NOMO-1 (cell line): ENCODE data around the gene DNAJC1.

Source experiments
- DNase-seq, 2 experiments: peaks; one replicate each; lab custom pipeline; 2025; ENCODE audit not compliant: unreplicated experiment in 2 of 2; lab: John Stamatoyannopoulos, UW

The DNAJC1 gene

DNA sequence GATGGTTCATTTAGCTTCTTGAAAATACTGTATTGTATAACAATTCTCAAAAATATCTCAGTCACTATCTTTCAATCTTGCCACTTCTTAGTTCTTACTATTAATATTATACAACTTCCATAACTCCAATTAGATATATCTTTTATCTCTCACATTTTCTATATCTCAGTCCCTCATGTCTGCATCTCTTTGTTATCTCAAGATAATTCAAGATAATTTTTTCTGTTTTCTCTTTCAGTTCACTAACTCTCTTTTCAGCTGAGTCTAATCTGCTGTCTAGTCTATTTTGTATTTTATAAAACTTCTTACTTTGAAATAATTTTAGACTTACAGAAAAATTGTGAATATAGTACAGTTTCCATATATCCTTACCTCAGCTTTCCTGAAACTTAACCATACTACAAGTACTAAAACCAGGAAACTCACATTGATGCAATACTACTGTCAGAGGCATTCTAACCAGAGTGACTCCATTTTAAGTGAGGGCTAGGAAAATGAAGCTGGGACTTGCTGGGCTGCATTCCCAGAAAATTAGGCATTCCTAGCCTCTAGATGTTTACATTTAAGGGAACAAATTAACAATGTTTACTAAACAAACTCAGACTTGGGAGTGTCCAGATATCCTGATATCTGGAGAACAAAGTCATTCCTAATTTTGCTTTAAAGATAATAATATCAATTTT lies 38.4 kb downstream of the DNAJC1 start:
- DNase-seq, result no peak

DNA sequence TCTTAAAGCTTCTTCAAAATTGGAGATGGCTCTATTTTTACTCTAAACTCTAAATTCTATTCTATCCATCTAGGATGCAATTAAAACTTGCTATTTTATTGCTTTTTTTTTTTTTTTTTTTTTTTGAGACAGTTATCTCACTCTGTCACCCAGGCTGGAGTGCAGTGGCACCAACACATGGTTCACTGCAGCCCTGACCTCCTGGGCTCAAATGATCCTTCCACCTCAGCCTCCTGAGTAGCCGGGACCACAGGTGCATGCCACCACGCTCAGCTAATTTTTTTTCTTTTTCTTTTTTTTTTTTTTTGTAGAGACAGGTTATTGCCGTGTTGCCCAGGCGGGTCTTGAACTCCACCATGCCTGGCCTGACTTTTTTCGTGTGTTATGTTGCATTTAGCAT lies 41.2 kb downstream of the DNAJC1 start:
- DNase-seq, result no peak

DNA sequence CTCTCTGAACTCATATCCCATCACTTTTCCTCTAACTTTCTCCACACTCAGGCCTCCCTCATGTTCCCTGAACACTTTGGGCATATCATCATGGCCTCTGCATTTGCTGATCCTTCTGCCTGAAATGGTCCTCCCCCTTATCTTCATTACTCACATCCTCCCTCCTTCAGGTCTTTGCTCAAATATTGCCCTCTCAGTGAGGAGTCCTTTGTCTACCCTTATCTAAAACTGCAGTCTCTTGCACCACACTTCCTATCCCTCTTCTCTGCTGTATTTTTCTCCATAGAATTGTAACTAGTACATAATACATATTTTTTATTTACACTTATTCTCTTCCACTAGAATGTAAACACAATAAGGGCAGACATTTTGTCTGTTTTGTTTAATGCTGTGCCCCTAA lies 41.7 kb downstream of the DNAJC1 start:
- DNase-seq, result peak in 1 of 2 experiments; percentile 36

DNA sequence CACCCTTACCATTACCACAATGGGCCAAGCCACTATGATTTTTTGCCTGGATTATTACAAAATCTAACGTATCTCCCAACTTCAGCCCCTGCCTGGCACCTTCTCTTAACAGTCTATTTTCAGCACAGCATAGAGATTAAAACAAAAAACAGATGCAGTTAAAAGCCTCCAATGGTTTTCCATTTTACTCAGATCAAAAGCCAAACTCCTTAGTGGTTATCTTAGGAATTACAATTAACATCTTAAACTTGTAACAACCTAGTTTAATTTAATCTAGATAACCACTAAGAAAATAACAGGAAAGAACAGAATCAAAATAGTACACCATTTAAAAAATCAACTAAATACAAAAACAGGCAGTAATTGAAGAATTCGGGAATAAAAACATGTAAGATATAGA lies 43.5 kb downstream of the DNAJC1 start:
- no peak for DNase-seq

DNA sequence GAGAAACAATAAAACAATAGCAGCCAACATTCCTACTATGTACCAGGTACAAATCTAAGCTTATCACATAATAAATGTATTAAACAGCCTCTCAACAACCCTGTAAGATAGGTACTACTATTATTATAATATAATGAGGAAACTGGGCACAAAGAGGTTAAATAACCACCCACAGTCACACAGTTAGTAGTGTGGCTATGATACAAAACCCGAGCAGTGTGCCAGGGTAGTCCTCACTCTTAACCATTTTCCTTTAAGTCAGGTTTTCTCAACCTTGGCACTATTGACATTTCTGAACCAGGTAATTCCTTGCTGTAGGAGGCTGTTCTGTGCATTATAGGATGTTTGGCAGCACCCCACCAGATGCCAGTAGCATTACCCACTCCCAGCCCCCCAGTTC lies 48.8 kb downstream of the DNAJC1 start:
- DNase-seq, result no peak

DNA sequence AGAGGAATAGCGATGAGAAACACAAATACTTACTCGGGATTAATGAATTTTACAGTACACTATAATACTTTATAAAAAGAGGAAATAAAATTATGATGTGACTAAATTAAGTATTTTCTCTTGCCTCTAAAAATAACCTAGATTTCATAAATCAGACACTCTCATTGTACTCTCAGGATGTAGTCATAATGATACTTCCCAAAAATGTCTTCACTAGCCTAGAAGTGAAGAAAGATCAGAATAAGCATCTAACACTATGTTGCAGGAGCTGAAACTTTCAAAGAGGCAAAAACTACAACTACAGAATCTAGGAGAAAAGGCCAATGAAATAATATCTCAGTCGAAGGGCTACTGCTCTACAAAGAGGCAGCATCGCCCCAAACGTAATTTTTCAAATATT lies 49.4 kb downstream of the DNAJC1 start:
- DNase-seq, result peak; percentile 56 to 95

DNA sequence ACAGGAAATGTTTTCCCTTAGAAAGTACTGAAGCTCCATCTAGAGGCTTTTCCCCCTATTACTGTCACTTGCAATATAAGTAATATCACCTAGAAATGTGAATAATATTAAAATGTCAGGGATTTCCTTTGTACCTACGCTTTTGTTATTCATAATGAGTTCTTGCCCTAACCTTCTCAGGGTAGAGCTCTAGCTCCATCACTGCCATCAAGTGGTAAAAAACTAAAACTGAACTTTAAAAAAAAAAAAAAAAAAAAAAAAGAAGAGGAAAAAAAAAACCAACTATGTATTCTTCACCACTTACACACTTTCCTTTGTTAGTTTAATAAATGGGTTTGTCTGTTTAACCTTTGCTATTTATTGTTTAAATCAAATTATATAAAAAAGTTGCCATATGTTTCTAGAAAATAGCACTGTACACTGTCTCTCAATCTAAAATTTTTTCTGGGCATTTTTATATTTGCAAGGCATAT lies 49.9 kb downstream of the DNAJC1 start:
- DNase-seq, result peak; percentile 44 to 76

DNA sequence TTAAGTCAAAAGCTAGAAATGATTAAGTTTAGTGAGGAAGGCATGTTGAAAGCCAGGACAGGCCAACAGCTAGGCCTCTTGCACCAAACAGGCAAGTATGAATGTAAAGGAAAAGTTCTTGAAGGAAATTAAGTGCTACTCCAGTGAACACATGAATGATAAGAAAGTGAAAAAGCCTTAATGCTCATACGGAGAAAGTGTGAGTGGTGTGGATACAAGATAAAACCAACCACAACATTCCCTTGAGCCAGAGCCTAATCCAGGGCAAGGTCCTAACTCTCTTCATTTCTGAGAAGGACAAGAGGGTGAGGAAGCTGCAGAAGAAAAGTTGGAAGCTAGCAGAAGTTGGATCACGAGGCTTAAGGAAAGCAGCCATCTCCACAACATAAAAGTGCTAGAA lies 53.0 kb downstream of the DNAJC1 start:
- no peak for DNase-seq

DNA sequence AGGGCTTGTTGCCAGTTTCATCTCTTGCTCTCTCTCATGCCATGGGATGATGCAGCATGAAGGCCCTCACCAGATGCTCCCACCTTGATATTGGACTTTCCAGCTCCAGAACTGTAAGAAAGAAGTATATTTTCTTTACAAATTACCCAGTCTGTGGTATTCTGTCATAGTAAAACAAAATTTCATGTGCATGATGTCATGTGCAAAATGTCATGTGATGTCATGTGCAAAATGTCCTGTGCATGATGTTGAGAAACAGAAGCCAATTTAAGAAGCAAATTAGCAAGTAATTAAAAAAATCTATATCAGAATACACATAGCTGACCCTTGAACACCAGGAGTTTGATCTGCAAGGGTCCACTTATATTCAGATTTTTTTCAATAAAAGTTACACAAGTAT lies 56.6 kb downstream of the DNAJC1 start:
- DNase-seq, result no peak

DNA sequence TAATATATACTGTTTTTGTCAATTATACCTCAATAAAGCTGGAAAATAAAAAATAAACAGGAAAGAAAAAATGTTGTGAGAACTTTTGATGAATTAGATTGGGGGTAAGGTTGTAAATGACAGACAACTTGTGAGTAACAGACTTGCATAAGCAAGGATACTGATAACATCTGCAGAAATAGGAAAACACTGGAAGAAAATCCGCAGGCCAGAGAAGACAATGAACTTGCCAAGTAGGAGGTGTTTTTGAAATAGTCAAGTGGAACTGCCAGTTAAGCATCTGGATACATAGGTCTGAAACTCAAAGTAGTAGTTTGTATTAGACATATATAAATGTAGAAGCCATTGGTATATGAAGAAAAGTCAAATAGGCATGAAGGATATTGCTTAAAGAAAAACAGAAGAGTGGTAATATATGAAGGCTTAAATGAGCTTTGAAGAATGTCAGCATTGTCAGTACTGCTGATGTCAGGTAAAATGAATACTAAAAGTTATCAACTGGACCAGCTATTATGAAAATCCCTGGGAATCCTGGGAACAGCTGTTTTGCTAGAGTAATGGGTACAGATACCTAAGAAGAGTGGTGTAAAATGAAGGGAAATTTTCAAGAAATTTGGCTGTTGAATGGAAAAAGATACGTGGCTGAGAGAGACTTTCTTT lies 58.7 kb downstream of the DNAJC1 start:
- no peak for DNase-seq

DNA sequence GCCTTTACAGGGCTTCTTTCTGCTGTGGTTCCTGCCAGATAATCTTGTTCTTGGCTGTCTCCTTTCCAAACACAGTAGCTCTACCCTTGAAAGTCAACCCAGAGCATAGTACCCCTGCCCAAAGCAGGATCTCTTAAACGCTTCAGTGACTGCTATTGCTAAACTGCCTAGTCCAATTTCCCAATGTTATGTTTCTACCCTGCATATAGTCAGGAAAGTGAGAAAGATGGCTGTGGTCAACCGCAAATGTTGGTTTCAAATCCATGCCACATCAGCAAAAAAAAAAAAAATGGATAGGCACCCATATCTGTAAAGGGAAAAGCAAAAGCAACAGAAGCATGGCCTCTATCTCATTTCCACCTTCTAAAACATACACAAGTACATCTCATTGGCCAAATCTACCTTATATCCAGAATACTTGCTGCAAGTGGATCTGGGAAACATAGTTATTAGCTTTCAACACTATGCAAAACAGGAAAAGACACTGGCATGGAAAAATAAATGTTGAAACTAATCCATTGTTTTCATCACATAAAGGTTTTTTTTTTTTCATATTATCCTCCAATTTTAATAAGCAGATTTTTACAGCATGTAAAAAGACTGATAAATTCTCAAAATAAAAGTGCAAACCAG lies 59.8 kb downstream of the DNAJC1 start:
- DNase-seq, result peak; percentile 82 to 94

DNA sequence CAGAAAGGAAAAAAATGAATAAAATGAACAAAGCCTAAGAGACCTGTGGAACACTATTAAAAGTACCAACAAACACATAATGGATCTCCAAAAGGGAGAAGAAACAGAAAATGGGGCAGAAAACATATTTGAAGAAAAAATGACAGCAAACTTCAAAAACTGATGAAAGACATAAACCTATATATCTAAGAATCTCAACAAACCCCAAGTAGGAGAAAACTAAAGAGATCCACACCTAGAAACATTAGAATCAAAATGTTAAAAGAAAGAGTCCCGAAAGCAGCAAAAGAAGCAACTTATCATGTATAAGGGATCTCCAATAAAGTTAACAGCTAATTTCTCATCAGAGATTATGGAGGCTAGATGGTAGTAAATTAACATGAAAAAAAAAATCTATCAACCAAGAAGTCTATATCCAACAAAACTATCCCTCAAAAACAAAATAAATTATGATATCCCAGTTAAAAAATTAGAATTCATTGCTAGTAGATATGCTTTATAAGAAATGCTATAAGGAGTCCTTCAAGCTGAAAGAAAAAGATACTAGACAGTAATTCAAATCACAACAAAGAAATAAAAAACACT lies 68.0 kb downstream of the DNAJC1 start:
- no peak for DNase-seq

DNA sequence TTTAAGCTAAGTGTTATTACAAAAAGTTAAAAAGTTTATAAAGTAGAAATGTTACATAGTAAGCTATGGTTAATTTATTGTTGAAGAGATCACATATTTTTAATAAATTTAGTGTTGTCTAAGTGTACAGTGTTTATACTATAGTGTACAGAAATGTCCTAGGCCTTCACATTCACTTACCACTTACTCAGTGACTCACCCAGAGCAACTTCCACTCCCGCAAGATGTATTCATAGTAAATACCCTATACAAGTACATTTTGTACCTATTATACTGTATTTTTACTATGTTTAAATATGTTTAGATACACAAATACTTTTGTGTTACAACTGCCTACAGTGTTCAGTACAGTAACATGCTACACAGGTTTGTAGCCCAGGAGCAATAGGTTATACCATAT lies 69.2 kb downstream of the DNAJC1 start:
- no peak for DNase-seq

DNA sequence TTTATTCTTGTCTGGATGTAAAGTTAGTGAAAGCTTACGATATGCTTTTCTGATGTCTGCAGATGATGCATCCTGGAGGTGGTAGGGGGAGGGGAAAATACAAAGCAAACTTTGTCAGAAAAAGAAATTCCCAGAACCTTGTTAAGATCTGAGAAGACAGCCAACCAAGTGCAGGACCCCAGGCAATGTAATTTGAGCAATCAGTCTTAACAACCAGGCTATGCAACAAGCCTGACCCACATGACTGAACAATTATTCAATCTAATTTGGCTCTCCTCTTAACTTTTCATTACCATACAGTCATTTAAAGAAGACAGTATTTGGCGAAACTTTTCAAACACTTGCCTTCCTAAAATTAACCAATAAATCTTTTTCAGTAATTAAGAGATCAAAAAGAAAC lies 74.5 kb downstream of the DNAJC1 start:
- DNase-seq, result no peak

DNA sequence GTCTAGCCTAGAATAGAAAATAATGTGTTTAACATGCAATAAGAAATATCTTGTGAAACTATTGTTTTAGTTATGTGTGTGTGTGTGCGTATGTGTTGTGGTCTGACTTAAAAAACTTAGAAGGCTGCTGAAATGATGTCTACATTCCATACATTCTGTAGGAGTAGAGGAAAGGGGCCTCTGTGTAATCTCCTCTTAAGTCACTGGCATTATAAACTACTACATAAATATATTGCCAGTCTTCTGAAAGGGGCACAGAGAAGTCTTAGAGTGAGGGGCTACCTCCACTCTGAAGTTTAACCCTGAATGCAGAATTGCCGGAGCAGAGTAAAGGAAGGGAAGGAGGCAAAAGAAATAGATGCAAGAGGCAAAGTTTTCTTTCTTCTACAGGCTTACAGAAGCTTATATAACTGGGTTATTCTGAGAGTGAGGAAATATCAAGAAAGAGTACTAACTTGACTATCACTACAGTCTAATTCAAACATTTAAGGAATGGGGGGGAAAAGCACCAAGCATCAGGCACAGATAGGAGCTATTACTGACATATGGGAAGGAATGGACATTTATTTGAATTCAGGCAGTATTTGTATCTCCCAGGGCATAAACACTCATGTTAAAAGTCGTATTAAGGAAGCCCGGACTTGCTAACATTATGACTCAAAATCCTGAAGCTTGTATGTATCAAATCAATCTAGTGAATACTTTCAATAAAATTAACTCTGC lies 75.7 kb downstream of the DNAJC1 start:
- no peak for DNase-seq

DNA sequence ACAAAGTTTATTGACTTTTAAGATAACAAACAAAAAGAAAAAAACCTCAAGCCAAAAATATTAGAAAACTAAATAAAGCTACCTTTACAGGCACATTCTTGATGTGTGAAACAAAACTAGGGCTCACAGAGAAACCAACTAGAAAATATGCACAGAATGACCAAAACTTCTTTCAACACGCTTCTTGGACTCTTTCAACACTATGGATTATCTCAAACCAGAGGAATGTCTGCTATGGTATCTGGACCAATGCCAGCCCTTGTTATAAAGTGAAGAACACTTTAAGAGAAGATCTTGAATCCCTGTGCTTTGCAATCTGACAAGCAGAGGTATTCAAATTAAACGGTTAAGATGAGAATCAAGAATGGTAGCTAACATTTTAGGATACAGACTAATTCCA lies 76.6 kb downstream of the DNAJC1 start:
- no peak for DNase-seq

DNA sequence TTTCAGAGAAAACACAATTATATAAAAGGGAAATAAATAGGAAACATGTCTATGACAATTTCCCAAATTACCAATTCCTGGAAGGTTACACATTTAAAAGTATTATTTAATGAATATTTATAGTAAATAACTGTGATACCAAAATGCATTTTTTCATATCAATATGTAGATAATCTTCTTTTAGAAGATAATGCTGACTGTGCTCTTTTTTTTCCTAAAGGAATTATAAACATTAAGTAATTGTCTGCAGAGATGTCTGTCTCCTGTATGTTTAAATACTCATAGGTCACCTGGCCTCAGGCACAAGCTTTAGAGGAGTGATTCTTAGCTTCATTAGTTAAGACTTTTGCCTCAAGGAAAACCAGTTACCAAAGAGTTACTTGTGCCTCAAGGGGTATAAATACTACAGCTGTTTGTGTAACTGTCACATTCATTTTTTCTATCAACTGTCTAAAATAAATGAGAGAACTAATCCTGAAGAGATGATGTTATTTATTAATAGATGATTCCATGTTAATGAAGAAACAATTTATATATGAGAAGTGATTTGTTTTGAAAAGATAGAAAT lies 77.1 kb downstream of the DNAJC1 start:
- no peak for DNase-seq

DNA sequence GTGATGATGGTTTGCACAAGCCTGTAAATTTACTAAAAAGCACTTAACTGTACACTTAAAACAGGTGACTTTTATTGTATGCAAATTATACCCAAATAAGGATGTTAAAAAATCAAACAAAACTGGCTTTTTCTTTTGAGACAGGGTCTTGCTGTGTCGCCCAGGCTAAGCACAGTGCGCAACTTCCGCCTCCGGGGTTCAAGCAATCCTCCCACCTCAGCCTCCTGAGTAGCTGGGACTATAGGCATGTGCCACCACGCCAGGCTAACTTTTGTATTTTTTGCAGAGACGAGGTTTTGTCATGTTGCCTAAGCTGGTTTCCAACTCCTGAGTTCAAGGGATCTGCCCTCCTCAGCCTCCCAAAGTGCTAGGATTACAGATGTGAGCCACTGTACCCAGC lies 77.7 kb downstream of the DNAJC1 start:
- DNase-seq, result no peak

DNA sequence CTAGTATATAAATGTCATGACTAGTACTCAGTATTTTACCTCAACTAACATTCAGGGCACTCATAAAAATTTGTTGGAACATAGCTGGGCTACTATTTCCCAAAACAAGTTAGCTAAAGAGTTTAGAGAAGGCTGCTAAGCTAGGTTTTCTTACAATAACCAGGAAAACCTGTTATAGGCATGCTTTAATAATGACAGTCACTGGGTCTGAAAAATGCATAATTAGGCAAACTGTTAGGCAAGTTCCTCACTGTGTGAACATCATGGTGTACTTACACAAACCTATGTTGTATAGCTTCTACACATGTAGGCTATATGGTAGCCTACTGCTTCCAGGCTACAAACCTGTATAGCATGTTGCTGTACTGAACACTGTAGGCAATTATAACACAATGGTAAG lies 79.0 kb downstream of the DNAJC1 start:
- no peak for DNase-seq

DNA sequence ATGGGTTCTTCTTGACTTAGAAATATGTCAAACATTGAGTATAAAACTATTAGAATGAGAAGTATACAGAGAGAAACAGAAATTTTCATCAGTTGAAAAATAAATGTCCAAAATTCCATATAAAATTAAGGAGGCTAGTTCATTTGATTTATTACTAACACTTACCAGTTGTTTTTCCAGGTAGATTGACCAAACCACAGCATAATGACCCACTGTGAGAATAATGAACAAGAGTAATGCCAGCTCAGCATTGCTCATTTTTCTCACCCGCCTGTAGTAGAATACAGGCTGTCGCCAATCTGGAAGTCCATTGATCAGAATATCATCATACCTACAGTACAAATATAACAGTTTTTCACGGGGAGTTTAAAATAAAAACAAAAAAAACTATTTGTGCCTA lies 82.9 kb downstream of the DNAJC1 start:
- DNase-seq, result no peak

DNA sequence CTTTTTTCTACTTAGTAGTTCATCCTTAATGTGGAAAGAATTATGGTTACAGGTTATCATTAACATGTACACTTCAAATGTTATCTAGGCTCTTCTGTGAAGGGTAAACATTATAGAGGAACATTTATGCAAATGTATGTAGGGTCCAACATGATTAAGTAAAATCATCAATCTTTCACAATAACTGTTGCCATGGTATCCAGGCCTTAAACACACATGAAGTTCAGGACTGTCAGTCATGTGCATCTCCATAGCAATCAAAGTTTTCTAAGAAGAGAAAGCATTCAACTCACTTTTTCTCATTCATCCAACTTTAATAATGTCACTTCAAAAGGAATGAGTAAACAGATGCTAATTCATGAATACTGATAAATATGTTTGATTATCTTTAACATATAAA lies 83.6 kb downstream of the DNAJC1 start:
- DNase-seq, result no peak
